ENCODE data around the gene EME2. TPM values are rescaled to one million over a fixed set of nuclear protein-coding genes. Genes with fewer than 3 reads are reported as not detected.

EME2 gene
- total RNA-seq, 2 experiments from 2014 or later, result 22.3 to 34.6 TPM

GRCh38 chr16:1734816-1735215 is 37.8 kb upstream of the EME2 start:
- Mint-ChIP-seq H3K27me3 (no peaks in the 10 kb centered on the region), H3K4me1 (no peaks in the 10 kb centered on the region), H3K27ac (no peak overlapping the region), H3K4me3 (no peak overlapping the region), H3K9me3 (ENCODE audit: low read depth) (peaks cover 4% of the 10 kb centered on the region), H3K36me3 (peaks cover 10% of the 10 kb centered on the region)
- no peak for DNase-seq
- CTCF ChIA-PET, result no interaction called here
- ATAC-seq, result no peak

GRCh38 chr16:1740234-1740633 is 32.4 kb upstream of the EME2 start:
- DNase-seq (no peak), ATAC-seq (no peak)
- CTCF ChIA-PET, result no interaction called here
- peaks cover 2% of the 10 kb centered on the region for H3K36me3 Mint-ChIP-seq
- H3K27ac Mint-ChIP-seq, result no peak overlapping the region
- H3K4me3 Mint-ChIP-seq, result no peak overlapping the region
- H3K27me3 Mint-ChIP-seq, result no peaks in the 10 kb centered on the region
- no peaks in the 10 kb centered on the region for H3K4me1 Mint-ChIP-seq
- no peaks in the 10 kb centered on the region for H3K9me3 Mint-ChIP-seq (ENCODE audit: low read depth)

DNA sequence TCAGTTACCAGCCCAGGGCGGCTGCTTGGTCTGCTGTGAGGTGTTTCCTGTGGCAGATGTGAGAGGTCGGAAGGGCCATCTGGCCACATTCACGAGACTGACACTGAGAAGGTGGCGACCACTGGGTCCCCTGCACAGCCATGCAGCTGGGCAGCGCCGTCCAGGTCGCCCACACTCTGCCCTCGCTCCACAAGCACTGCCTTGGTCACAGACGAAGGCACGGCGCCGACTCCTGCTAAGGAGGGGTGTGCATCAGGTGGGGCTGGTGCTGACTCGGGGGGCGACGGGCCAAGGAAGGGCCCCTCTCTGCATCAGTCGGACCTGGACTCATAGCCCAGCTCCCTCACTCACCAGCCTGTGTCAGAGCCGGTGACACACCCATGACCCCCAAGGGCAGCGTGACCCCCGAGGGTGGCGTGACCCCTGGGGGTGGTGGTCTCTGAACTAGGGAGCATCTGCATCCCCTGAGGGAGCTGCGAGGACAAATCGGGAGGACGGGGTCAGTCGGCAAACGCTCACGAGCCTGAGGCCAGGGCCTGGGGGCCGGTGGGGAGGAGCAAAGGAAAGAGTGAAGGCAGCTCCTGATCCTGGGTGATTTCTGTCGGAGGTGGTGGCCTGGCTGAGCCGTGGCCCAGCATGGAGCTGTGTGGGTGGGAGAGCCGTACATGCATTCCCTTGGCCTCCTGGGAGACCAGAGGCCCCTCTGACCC is 31.7 kb upstream of the EME2 start:
- Mint-ChIP-seq H3K9me3 (ENCODE audit: low read depth) (no peaks in the 10 kb centered on the region), H3K36me3 (peaks cover 2% of the 10 kb centered on the region), H3K27ac (no peak overlapping the region), H3K27me3 (no peaks in the 10 kb centered on the region), H3K4me3 (no peak overlapping the region), H3K4me1 (no peaks in the 10 kb centered on the region)
- CTCF ChIA-PET, result no interaction called here
- ATAC-seq (no peak), DNase-seq (no peak)

DNA sequence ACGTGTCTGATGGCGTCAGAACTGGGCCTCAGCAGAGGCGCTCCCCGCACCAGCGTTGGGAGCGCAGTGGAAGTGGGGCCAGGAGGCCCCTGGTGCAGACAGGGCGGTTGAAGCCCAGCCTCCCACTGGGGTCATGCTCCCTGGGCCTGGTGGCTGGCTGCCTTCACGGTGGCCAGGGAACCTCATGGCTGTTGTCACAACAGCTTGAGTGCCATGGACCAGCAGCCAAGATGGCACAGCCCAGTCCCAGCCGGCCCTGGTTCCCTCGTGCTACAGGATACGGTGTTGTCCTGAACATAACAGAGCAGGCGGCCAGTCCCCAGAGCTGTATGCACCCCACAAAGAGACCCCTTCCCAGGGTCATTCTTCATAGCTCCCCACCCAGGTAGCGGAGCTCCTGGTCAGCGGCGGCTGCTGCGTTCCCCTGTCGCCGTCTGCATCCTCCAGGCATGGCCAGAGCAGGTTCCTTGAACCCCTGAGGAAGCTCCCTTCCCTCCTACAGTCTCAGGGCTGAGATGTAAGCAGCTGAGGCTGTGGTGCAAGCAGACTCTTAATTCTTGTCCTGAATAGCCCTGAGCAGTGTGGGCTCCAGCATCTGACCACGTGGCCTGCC is 31.0 kb upstream of the EME2 start:
- CTCF ChIA-PET, result no interaction called here
- peaks cover 2% of the 10 kb centered on the region for H3K36me3 Mint-ChIP-seq
- no peaks in the 10 kb centered on the region for H3K9me3 Mint-ChIP-seq (ENCODE audit: low read depth)
- H3K4me1 Mint-ChIP-seq, result no peaks in the 10 kb centered on the region
- no peak for ATAC-seq
- no peaks in the 10 kb centered on the region for H3K27me3 Mint-ChIP-seq
- H3K4me3 Mint-ChIP-seq, result no peak overlapping the region
- H3K27ac Mint-ChIP-seq, result no peak overlapping the region
- no peak for DNase-seq

DNA sequence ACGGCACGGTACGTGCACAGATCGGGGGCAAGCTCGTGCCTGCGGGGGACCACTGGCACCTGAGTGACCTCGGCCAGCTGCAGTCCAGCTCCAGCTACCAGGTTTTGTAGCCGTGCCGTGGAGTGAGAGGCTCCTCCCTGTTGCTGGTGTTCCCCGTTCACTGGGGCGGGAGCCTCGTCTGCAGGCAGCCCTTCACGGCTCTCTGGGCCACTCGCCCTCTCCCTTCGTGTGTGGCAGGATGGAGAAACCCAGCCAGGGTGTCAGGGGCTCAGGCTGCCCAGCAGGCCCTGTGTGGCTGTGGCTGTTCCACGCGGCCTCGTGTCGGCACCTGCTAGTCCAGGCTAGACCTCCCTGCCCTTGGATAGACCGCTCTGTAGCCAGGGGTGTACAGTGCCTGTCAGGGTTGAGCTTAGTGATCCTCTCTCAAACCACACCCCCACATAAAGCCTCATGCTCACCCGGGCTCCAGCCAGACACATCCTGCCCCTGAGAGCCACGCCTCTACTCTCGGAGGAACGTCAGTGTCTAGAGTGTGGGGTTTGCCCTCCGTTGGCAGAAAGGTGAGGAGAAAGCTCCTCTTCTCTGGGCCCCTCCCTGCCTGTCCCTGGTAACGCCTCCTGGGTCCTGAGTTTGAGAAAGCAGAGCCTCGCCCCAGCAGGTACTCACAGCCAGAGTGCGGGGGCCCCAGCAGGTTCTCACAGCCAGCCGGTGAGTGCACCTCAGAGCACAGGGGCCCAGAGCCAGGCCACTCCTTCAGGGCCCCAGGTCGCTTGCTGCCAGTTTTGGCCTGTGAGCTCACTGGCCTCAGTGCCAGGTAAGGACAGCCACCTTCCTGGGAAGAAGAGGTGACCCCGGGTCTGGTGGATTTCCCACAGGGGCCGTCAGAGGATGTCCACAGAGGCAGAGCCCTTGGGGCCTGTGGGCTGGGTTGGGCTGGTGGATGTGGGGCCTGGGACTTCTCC is 29.0 kb upstream of the EME2 start:
- DNase-seq (no peak), ATAC-seq (no peak)
- Mint-ChIP-seq H3K27me3 (no peaks in the 10 kb centered on the region), H3K9me3 (ENCODE audit: low read depth) (no peaks in the 10 kb centered on the region), H3K4me1 (no peaks in the 10 kb centered on the region), H3K4me3 (no peak overlapping the region), H3K27ac (no peak overlapping the region), H3K36me3 (peaks cover 2% of the 10 kb centered on the region)
- CTCF ChIA-PET, result no interaction called here

- no peaks in the 10 kb centered on the region for H3K27me3 Mint-ChIP-seq
- CTCF ChIA-PET, result no interaction called here
Observed at GRCh38 chr16:1744338-1744840, 28.2 kb upstream of the EME2 start.

GRCh38 chr16:1745181-1745899 is 27.3 kb upstream of the EME2 start:
- no peak overlapping the region for H3K27ac Mint-ChIP-seq
- DNase-seq (no peak), ATAC-seq (no peak)
- H3K4me3 Mint-ChIP-seq, result no peak overlapping the region
- H3K27me3 Mint-ChIP-seq, result no peaks in the 10 kb centered on the region
- CTCF ChIA-PET, result interaction anchor here (1.4 kb wide), 1 partner anchor 13 kb away, joined by 4 read pairs; no protein-coding TSS in a partner anchor
- H3K36me3 Mint-ChIP-seq, result peaks cover 3% of the 10 kb centered on the region
- no peaks in the 10 kb centered on the region for H3K9me3 Mint-ChIP-seq (ENCODE audit: low read depth)
- no peaks in the 10 kb centered on the region for H3K4me1 Mint-ChIP-seq

More at GRCh38 chr16:1744338-1744840, 28.2 kb upstream of the EME2 start:
- ATAC-seq, result no peak
- Mint-ChIP-seq H3K4me1 (no peaks in the 10 kb centered on the region), H3K36me3 (peaks cover 2% of the 10 kb centered on the region), H3K4me3 (no peak overlapping the region), H3K9me3 (ENCODE audit: low read depth) (no peaks in the 10 kb centered on the region), H3K27ac (no peak overlapping the region)
- DNase-seq, result no peak

GRCh38 chr16:1745900-1746692 is 26.5 kb upstream of the EME2 start:
- DNase-seq (no peak), ATAC-seq (no peak)
- Mint-ChIP-seq H3K4me3 (no peak overlapping the region), H3K27ac (no peak overlapping the region), H3K36me3 (peaks cover 3% of the 10 kb centered on the region), H3K9me3 (ENCODE audit: low read depth) (no peaks in the 10 kb centered on the region), H3K4me1 (no peaks in the 10 kb centered on the region), H3K27me3 (no peaks in the 10 kb centered on the region)
- CTCF ChIA-PET, result interaction anchor here (1.4 kb wide), 1 partner anchor 14 kb away, joined by 4 read pairs; no protein-coding TSS in a partner anchor

DNA sequence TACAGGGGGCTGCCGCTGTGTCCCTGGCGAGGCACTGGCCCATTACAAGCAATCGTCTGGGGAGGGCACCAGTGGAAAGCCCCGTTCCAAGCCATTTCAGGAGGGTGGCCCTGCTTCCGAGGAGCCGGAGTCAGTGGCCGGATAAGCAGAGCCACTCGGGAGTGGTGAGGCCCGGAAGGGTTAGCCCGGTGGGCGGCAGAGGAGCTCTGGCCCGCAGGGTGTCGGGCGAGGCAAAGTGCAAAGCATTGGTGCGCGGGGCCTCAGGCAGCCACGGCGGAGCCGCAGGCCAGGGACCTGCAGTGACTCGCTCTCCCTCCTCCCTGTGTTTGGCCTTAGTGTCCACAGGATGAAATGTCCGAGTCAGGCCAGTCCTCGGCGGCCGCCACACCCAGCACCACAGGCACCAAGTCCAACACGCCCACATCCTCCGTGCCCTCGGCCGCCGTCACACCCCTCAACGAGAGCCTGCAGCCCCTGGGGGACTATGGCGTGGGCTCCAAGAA is 25.9 kb upstream of the EME2 start:
- no peaks in the 10 kb centered on the region for H3K9me3 Mint-ChIP-seq (ENCODE audit: low read depth)
- DNase-seq, result no peak

DNA sequence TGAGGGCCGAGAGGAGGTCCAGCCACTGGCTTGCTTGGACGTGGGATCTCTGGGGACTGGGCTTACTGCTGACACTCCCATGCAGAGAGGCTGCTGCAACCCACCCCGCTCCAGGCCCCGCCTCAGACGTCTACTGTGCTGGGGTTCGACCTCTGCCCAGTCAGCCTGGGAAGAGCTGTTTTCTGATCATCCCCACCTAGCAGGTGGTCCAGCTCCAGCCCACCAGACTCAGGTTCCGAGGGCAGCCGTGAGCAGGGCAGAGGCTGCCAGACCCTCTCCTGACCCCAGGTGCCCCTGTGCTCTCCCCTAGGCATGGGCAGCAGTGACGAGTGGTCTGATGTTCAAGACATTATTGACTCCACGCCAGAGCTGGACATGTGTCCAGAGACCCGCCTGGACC is 24.7 kb upstream of the EME2 start:
- Mint-ChIP-seq H3K9me3 (ENCODE audit: low read depth) (no peaks in the 10 kb centered on the region), H3K4me1 (no peaks in the 10 kb centered on the region), H3K36me3 (peaks cover 5% of the 10 kb centered on the region), H3K27me3 (no peaks in the 10 kb centered on the region), H3K27ac (no peak overlapping the region), H3K4me3 (no peak overlapping the region)
- no peak for ATAC-seq
- CTCF ChIA-PET, result no interaction called here
- no peak for DNase-seq

More for the DNA sequence above, 25.9 kb upstream of the EME2 start:
- Mint-ChIP-seq H3K27ac (no peak overlapping the region), H3K27me3 (no peaks in the 10 kb centered on the region), H3K36me3 (peaks cover 3% of the 10 kb centered on the region), H3K4me3 (no peak overlapping the region), H3K4me1 (no peaks in the 10 kb centered on the region)
- CTCF ChIA-PET, result interaction anchor here (1.4 kb wide), 1 partner anchor 15 kb away, joined by 4 read pairs; no protein-coding TSS in a partner anchor
- ATAC-seq, result no peak

DNA sequence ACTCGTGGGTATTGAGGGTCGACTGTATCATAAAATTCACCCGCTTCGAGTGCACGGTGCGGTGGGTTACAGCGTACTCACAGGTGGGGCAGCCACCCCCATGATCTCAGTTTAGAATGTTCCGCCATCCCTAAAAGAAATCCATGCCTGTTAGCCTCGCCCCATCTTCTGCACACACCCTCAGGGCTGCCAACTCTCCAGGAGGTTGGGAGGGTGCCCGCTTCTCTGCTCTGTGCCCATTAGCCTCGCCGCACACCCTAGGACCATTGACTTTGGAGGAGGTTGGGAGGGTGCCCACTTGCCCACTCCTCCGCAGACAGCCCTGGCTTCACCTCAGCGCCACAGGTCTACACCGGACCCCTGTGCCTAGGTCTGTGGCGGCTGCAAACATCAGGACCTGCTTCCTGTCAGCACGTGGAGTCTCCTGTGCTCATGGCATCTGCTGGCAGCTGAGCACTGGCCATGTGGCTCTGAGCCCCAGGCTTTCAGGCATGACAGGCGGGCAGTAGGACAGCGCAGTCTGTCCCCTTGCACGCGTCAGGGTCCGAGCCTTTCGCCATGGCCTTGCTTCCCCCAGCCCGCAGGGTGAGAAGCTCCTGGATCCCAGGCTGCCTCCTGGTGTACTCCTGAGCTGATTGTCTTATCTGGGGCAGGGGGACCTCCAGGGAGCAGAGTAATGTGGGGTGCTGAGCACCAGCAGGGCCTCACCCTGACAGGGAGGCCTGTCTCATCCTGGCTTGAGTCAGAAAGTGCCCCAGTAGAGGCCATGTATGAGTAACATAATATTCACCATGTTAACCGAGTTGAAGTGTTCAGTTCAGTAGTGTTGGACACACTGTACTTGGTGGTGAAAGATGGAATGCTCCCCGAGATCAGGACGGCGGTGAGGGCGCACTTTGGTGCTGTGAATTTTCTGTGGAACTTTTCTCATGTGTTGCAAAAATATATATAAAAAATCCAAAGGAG is 23.2 kb upstream of the EME2 start:
- no peak for ATAC-seq

More for the DNA sequence above, 23.2 kb upstream of the EME2 start:
- CTCF ChIA-PET, result interaction anchor here (0.7 to 1.4 kb wide), 2 partner anchors 26 to 43 kb away, joined by 3 read pairs; partner anchors contain the start of gene MAPK8IP3
- Mint-ChIP-seq H3K4me3 (no peak overlapping the region), H3K9me3 (ENCODE audit: low read depth) (no peaks in the 10 kb centered on the region), H3K27me3 (no peaks in the 10 kb centered on the region), H3K4me1 (no peaks in the 10 kb centered on the region), H3K27ac (no peak overlapping the region), H3K36me3 (peaks cover 5% of the 10 kb centered on the region)
- DNase-seq, result no peak

All from activated CD8-positive, alpha-beta memory T cell treated with anti-CD3 and anti-CD28 coated beads, Interleukin-2, amount 10 ng/mL, durations not matched to agents 7 days and 5 days (primary cell).